Glutamatergic neuron (in vitro differentiated cells): ENCODE results near the gene BCLAF1. TPM values are rescaled to one million over a fixed set of nuclear protein-coding genes. Genes with fewer than 3 reads are reported as not detected.

Source experiments
- DNase-seq: peaks from one replicate; pipeline ENCODE4 v3.0.0; 2022
- H3K27ac Mint-ChIP-seq: one replicate; pipeline ENCODE4 v1.8.0; 2020; ENCODE audit warnings: mild to moderate bottlenecking, mixed read lengths, inconsistent platforms; ENCODE audit not compliant: unreplicated experiment
- H3K27me3 Mint-ChIP-seq: one replicate; pipeline ENCODE4 v1.8.0; 2020; ENCODE audit warnings: mild to moderate bottlenecking, moderate library complexity, mixed read lengths, inconsistent platforms; ENCODE audit not compliant: unreplicated experiment
- H3K36me3 Mint-ChIP-seq: one replicate; pipeline ENCODE4 v1.8.0; 2020; ENCODE audit warnings: mild to moderate bottlenecking, mixed read lengths, inconsistent platforms; ENCODE audit not compliant: unreplicated experiment
- H3K4me1 Mint-ChIP-seq: one replicate; pipeline ENCODE4 v1.8.0; 2020; ENCODE audit warnings: mild to moderate bottlenecking, low read depth, mixed read lengths, inconsistent platforms; ENCODE audit not compliant: unreplicated experiment
- H3K4me3 Mint-ChIP-seq: one replicate; pipeline ENCODE4 v1.8.0; 2020; ENCODE audit warnings: mild to moderate bottlenecking, mixed read lengths, inconsistent platforms; ENCODE audit not compliant: unreplicated experiment
- H3K9me3 Mint-ChIP-seq: one replicate; pipeline ENCODE4 v1.8.0; 2020; ENCODE audit warnings: mild to moderate bottlenecking, moderate library complexity, mixed read lengths, inconsistent platforms; ENCODE audit not compliant: unreplicated experiment
- CTCF ChIP-seq: fragments of 200-600 bp; sonication (generic); IDR thresholded peaks from one replicate; pipeline ENCODE4 v1.5.0; 2021; ENCODE audit not compliant: partially characterized antibody, unreplicated experiment
- total RNA-seq: library from RNA; stranded (reverse); fragmentation: NEBNext Ultra II Directional; extraction: Animal tissue kit (Norgen Biotek cat#: 25700); gene quantifications from one replicate; pipeline ENCODE4 v1.2.1, GENCODE V29; 2021; ENCODE audit not compliant: unreplicated experiment

Gene BCLAF1
- total RNA-seq, 1 donor from 2014 or later, result 179 TPM

- no peak for DNase-seq
- no peak for TF ChIP-seq CTCF
- no peaks in the 10 kb centered on the region for H3K36me3 Mint-ChIP-seq
- H3K4me1 Mint-ChIP-seq, result no peaks in the 10 kb centered on the region
- no peak overlapping the region for H3K4me3 Mint-ChIP-seq
- H3K27ac Mint-ChIP-seq, result no peak overlapping the region
- H3K9me3 Mint-ChIP-seq, result peaks cover 6% of the 10 kb centered on the region
- no peaks in the 10 kb centered on the region for H3K27me3 Mint-ChIP-seq
These were observed 14.8 kb upstream of the BCLAF1 start for GRCh38 chr6:136304410-136304809.

GRCh38 chr6:136303516-136303915 lies 13.9 kb upstream of the BCLAF1 start:
- Mint-ChIP-seq H3K9me3 (peaks cover 6% of the 10 kb centered on the region), H3K27me3 (no peaks in the 10 kb centered on the region), H3K4me1 (no peaks in the 10 kb centered on the region), H3K4me3 (no peak overlapping the region), H3K27ac (no peak overlapping the region), H3K36me3 (no peaks in the 10 kb centered on the region)
- no peak for TF ChIP-seq CTCF
- no peak for DNase-seq

- Mint-ChIP-seq H3K9me3 (peaks cover 4% of the 10 kb centered on the region), H3K27me3 (peaks cover 7% of the 10 kb centered on the region), H3K27ac (no peak overlapping the region), H3K4me3 (no peak overlapping the region), H3K36me3 (no peaks in the 10 kb centered on the region), H3K4me1 (peaks cover 3% of the 10 kb centered on the region)
- DNase-seq, result no peak
- no peak for TF ChIP-seq CTCF
These were observed 5.0 kb upstream of the BCLAF1 start for GRCh38 chr6:136294621-136295020.

- peaks cover 9% of the 10 kb centered on the region for H3K4me1 Mint-ChIP-seq
- peak overlapping the region; percentile 100 for H3K4me3 Mint-ChIP-seq
- DNase-seq, result peak; percentile 55
- H3K27me3 Mint-ChIP-seq, result peaks cover 17% of the 10 kb centered on the region
- peak overlapping the region; percentile 100 for H3K27ac Mint-ChIP-seq
- TF ChIP-seq CTCF, result no peak
- no peaks in the 10 kb centered on the region for H3K36me3 Mint-ChIP-seq
- H3K9me3 Mint-ChIP-seq, result peaks cover 14% of the 10 kb centered on the region
These were observed 864 bp upstream of the BCLAF1 start for GRCh38 chr6:136290410-136291010.

GRCh38 chr6:136289327-136289578 lies 393 bp downstream of the BCLAF1 start:
- peak overlapping the region; percentile 100 for H3K27ac Mint-ChIP-seq
- no peaks in the 10 kb centered on the region for H3K36me3 Mint-ChIP-seq
- peaks cover 17% of the 10 kb centered on the region for H3K27me3 Mint-ChIP-seq
- TF ChIP-seq CTCF, result peak; percentile 5
- peak overlapping the region; percentile 100 for H3K4me3 Mint-ChIP-seq
- peaks cover 19% of the 10 kb centered on the region for H3K4me1 Mint-ChIP-seq
- H3K9me3 Mint-ChIP-seq, result peaks cover 14% of the 10 kb centered on the region
- DNase-seq, result peak; percentile 94
